Naive thymus-derived CD8-positive, alpha-beta T cell (primary cell): ENCODE measurements around the gene UBE2K. TPM values are rescaled to one million over a fixed set of nuclear protein-coding genes. Genes with fewer than 3 reads are reported as not detected.
"Not testable (repeated sequence)": the region's sequence is repeated elsewhere in the genome, so short reads cannot be mapped to it uniquely, and the experiment has no call there.

Experiments used
- ATAC-seq, 2 donors: fragments of 150-1000 bp; cut with Tn5 transposase in 1 of 2; sonication (Bioruptor Pico), chemical (Tn5 transposase) in 1 of 2; 1 replicate in 1 of 2; 2 replicates in 1 of 2; pipeline ENCODE4 v1.10.0; 2021; ENCODE audit warnings: mild to moderate bottlenecking in 2 of 2, moderate library complexity in 2 of 2
- POLR2A ChIA-PET: fragments of 350-600 bp; sonication (Branson Sonifier 250); formaldehyde crosslinking; loops from one replicate; lab custom pipeline; 2021; ENCODE audit warnings: antibody characterized with exemption; lab: Charles Lee
- DNase-seq, 10 donors: peaks; one replicate each; pipeline versions ENCODE4 v3.0.0 to v3.0.0-alpha.2; 2020 to 2022
- H3K27ac Mint-ChIP-seq, 10 donors: one replicate each; pipeline ENCODE4 v1.8.0; 2020 to 2022; ENCODE audit warnings: mild to moderate bottlenecking in 10 of 10, mixed read lengths in 10 of 10, moderate library complexity in 4 of 10, inconsistent platforms in 1 of 10
- H3K27me3 Mint-ChIP-seq, 5 donors: one replicate each; pipeline ENCODE4 v1.8.0; 2021 to 2022; ENCODE audit warnings: mixed read lengths in 5 of 5
- H3K36me3 Mint-ChIP-seq, 3 donors: one replicate each; pipeline ENCODE4 v1.8.0; 2020 to 2022; ENCODE audit warnings: mixed read lengths in 3 of 3, mild to moderate bottlenecking in 2 of 3, inconsistent platforms in 1 of 3
- H3K4me1 Mint-ChIP-seq, 4 donors: one replicate each; pipeline ENCODE4 v1.8.0; 2021 to 2022; ENCODE audit warnings: mixed read lengths in 4 of 4
- H3K4me3 Mint-ChIP-seq, 10 donors: one replicate each; pipeline ENCODE4 v1.8.0; 2020 to 2022; ENCODE audit warnings: mild to moderate bottlenecking in 10 of 10, mixed read lengths in 10 of 10, moderate library complexity in 6 of 10, inconsistent platforms in 1 of 10
- H3K9me3 Mint-ChIP-seq, 9 donors: one replicate each; pipeline ENCODE4 v1.8.0; 2020 to 2022; ENCODE audit warnings: mixed read lengths in 9 of 9, mild to moderate bottlenecking in 3 of 9, inconsistent platforms in 1 of 9, moderate library complexity in 1 of 9
- polyA plus RNA-seq, 3 donors: library from polyadenylated mRNA; unstranded; fragments of 300-500 nt; fragmentation: Illumina TruSeq; gene quantifications; one replicate each; pipeline ENCODE4 v1.2.3, GENCODE V29; 2021
- total RNA-seq, 8 experiments: library from RNA in 2 of 8; stranded (reverse) in 2 of 8; gene quantifications; one replicate each; pipeline ENCODE4 v1.2.3 and lab custom pipeline; 2021 to 2026

Gene UBE2K
- total and polyA plus RNA-seq, 5 experiments from 2014 or later, result 39.6 to 67.5 (median 59.7) TPM

DNA sequence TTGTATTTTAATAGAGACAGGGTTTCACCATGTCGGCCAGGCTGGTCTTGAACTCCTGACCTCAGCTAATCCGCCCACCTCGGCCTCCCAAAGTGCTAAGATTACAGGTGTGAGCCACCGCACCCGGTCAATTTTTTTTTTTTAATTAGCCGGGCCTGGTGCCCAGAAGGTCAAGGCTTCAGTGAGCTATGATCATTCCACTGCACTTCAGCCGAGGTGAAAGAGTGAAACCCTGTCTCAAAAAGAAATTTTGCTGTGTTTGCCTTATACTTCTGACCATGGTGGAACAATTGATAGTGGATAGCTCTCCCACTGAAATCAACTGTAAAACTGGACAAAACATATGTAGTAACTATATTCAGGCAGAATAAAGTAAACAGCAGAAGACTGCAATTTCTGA, 35.3 kb upstream of the UBE2K start:
- no peaks in the 10 kb centered on the region for H3K9me3 Mint-ChIP-seq
- ATAC-seq (no peak), DNase-seq (no peak)
- H3K27ac Mint-ChIP-seq, result no peak overlapping the region
- POLR2A ChIA-PET, result interaction anchor here (0.6 kb wide), 2 partner anchors 133 to 284 kb away, joined by 3 read pairs; no protein-coding TSS in a partner anchor
- H3K4me3 Mint-ChIP-seq, result no peak overlapping the region
- H3K36me3 Mint-ChIP-seq, result no peaks in the 10 kb centered on the region
- no peaks in the 10 kb centered on the region for H3K27me3 Mint-ChIP-seq
- H3K4me1 Mint-ChIP-seq, result peaks cover 0 to under 1% (median 0%) of the 10 kb centered on the region in 4 donors

DNA sequence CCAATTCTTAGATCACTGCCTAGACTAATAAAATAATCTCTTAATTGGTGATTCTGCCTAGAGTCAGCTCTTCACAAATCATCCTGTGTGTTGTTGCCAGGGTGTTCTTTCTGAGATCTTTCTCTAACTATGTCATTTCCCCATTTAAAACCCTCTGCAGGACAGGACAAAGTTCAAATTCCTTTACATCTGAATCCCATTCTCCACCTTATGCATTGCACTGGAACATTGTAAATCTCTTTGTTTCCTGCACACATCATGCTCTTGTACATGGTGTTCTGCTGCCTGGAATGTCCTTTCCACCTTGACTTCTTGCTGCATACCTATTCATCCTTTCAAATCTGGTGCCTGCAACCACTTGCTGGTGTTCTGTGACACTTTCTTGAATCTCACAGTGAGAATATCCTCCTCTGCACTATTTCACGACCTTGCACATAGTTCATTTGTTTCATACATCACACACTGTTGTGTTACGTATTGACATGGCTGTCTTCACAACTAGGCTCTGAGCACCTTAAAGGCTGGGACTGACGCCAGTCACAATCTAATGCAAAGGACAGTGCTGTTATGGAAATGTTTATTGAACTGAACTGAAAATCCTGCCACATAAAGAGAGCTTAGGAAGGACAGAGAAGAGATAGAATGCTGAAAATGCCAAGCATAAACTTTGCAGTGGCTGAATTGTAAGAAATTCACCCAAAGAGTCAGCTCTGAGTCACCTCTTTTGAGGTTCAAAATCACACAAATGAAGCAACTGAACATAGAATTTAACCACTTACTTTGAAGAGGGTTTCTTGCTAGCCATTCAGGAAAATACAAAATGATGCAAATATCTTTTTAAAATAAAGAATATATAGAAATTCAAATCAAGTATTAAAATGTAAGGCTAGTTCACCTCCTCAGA, 32.9 kb upstream of the UBE2K start:
- Mint-ChIP-seq H3K36me3 (no peaks in the 10 kb centered on the region), H3K4me3 (no peak overlapping the region), H3K9me3 (no peaks in the 10 kb centered on the region), H3K4me1 (no peaks in the 10 kb centered on the region), H3K27me3 (no peaks in the 10 kb centered on the region), H3K27ac (no peak overlapping the region)
- ATAC-seq (no peak), DNase-seq (no peak)
- POLR2A ChIA-PET, result no interaction called here

DNA sequence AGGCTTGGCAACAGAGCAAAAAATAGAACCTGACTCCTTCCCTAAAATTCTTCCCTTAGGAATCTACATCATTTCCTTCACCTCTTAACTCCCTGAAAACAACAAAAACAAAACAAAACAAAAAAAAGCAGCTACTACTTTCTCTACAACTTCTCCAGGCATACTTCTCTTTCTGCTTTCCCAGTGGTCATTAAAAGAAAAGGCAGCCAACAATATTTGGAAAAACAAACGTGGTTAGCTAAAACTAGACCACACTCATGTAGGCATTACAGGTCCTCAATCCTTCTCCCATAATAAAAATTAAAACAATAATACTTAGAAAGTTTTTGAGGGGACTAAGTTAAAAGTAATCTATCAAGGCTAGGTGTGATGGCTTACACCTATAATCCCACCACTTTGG, 30.2 kb upstream of the UBE2K start:
- ATAC-seq, result no peak

DNA sequence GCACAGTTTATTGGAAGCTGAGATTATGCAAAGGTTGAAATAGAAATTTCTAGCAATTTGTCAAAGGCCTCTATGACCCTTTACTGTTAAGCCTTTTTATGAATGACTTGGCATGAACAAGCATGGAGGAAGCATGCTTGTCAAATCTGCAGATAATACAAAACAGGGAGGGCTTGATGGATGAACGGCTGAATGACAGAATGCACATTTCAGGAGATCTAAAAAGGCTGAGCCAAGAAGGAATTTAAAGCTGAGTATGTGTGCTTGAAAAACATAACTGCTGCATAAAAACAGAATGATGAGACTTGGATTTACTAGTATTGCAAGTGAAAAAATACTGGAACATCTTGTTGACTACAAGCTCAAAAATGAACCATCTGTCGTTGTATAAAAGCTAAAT, 29.0 kb upstream of the UBE2K start:
- no peak for ATAC-seq
- POLR2A ChIA-PET, result no interaction called here
- Mint-ChIP-seq H3K27me3 (no peaks in the 10 kb centered on the region), H3K36me3 (no peaks in the 10 kb centered on the region), H3K4me1 (no peaks in the 10 kb centered on the region), H3K9me3 (no peaks in the 10 kb centered on the region), H3K27ac (no peak overlapping the region), H3K4me3 (no peak overlapping the region)
- DNase-seq, result no peak

More for the DNA sequence above, 30.2 kb upstream of the UBE2K start:
- Mint-ChIP-seq H3K27me3 (no peaks in the 10 kb centered on the region), H3K4me1 (no peaks in the 10 kb centered on the region), H3K36me3 (no peaks in the 10 kb centered on the region), H3K4me3 (no peak overlapping the region), H3K27ac (peak overlapping the region in 1 of 10 donors; percentile 66), H3K9me3 (no peaks in the 10 kb centered on the region)
- no peak for DNase-seq
- POLR2A ChIA-PET, result no interaction called here

DNA sequence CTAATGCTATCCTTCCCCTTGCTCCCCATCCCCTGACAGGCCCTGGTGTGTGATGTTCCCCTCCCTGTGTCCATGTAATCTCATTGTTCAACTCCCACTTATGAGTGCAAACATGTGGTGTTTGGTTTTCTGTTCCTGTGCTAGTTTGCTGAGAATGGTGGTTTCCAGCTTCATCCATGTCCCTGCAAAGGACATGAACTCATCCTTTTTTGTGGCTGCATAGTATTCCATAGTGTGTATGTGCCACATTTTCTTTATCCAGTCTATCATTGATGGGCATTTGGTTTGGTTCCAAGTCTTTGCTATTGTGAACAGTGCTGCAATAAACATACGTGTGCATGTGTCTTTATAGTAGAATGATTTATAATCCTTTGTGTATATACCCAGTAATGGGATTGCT, 27.6 kb upstream of the UBE2K start:
- ATAC-seq, H3K4me1 Mint-ChIP-seq, POLR2A ChIA-PET, H3K27me3 Mint-ChIP-seq, H3K9me3 Mint-ChIP-seq, H3K36me3 Mint-ChIP-seq, H3K4me3 Mint-ChIP-seq, DNase-seq, H3K27ac Mint-ChIP-seq: not testable (repeated sequence)

DNA sequence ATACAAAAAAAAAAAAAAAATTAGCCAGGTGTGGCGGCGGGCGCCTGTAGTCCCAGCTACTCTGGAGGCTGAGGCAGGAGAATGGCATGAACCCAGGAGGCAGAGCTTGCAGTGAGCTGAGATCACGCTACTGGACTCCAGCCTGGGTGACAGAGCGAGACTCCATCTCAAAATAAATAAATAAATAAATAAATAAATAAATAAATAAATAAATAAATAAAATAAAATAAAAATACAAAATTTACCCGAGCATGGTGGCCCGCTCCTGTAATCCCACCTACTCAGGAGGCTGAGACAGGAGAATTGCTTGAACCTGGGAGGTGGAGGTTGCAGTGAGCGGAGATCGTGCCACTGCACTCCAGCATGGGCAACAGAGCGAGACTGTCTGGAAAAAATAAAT, 22.3 kb upstream of the UBE2K start:
- H3K36me3 Mint-ChIP-seq, H3K4me1 Mint-ChIP-seq, H3K27me3 Mint-ChIP-seq, H3K4me3 Mint-ChIP-seq, POLR2A ChIA-PET, H3K27ac Mint-ChIP-seq, H3K9me3 Mint-ChIP-seq, DNase-seq, ATAC-seq: not testable (repeated sequence)

DNA sequence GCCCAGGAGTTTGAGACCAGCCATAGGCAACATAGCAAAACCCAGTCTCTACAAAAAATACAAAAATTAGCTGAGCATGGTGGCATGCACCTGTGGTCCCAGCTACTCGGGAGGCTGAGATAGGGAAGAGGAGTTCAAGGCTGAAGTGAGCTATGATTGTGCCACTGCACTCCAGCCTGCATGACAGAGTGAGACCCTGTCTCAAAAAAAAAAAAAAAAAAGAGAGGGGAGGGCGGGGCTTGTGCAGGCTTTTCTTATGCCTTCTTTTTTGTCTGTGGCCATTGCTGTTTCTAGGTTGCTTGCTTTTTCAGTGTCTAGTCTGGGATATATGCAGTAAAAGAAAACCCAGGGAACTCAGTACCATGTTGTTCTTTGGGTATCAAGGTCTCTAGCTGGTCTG, 16.9 kb upstream of the UBE2K start:
- H3K9me3 Mint-ChIP-seq, POLR2A ChIA-PET, H3K4me3 Mint-ChIP-seq, ATAC-seq, DNase-seq, H3K27me3 Mint-ChIP-seq, H3K36me3 Mint-ChIP-seq, H3K27ac Mint-ChIP-seq: not testable (repeated sequence)
- peaks cover 0 to 21% (median under 1%) of the 10 kb centered on the region in 4 donors for H3K4me1 Mint-ChIP-seq

DNA sequence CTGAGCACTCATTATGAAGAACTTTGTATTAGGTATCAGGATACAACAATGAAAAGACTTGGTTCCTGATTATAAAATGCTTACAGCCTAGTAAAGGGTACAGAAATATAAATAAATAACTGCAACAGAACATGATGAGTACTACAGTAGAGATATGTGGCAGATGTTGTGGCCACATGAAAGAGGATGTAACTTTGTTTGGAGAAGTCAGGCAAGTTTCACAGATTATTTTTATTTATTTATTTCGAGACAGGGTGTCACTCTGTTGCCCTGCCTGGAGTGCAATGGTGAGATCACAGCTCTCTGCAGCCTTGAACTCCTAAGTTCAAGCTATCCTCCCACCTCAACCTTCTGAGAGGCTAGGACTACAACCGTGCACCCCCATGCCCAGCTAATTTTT, 15.8 kb upstream of the UBE2K start:
- Mint-ChIP-seq H3K36me3 (no peaks in the 10 kb centered on the region), H3K27me3 (peaks cover 0 to 3% (median 0%) of the 10 kb centered on the region in 5 donors), H3K9me3 (no peaks in the 10 kb centered on the region), H3K27ac (no peak overlapping the region), H3K4me3 (no peak overlapping the region), H3K4me1 (peaks cover 0 to 26% (median under 1%) of the 10 kb centered on the region in 4 donors)
- no peak for ATAC-seq
- DNase-seq, result no peak
- POLR2A ChIA-PET, result no interaction called here

DNA sequence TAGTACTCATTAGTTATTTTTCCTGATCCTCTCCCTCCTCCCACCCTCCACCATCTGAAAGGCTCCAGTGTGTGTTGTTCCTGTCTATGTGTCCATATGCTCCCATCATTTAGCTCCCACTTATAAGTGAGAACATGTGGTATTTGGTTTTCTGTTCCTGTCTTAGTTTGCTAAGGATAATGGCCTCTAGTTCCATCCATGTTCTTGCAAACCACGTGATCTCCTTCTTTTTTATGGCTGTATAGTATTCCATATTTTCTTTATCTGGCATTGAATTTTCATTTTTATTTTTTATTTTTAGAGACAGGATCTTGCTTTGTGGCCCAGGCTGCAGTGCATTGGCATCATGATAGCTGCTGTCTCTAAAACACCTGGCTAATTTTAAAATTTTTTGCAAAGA, 11.9 kb upstream of the UBE2K start:
- DNase-seq, result no peak
- peaks cover 0 to 3% (median 0%) of the 10 kb centered on the region in 5 donors for H3K27me3 Mint-ChIP-seq
- no peak overlapping the region for H3K4me3 Mint-ChIP-seq
- peaks cover 0 to 17% (median 0%) of the 10 kb centered on the region in 4 donors for H3K4me1 Mint-ChIP-seq
- no peak for ATAC-seq
- POLR2A ChIA-PET, result no interaction called here
- H3K9me3 Mint-ChIP-seq, result no peaks in the 10 kb centered on the region
- no peak overlapping the region for H3K27ac Mint-ChIP-seq
- no peaks in the 10 kb centered on the region for H3K36me3 Mint-ChIP-seq

DNA sequence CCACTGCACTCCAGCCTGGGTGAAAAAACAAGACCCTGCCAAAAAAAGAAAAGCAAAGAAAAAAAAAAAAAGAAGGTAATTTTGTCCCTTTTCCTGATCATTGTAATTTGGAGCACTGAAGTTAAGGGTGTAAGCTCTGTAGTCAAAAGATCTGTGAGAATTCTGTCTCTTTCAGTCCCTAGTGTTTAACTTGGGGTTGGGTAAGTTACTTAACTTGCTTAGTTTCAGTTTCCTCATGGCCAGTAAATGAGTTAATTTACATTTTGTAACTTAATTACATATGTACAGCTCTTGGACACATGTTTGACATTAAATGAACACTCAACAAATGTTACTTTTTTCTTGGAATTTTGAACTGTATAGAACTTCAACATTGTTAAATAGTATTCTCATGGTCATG, 10.9 kb upstream of the UBE2K start:
- no peak overlapping the region for H3K4me3 Mint-ChIP-seq
- H3K9me3 Mint-ChIP-seq, result no peaks in the 10 kb centered on the region
- POLR2A ChIA-PET, result no interaction called here

DNA sequence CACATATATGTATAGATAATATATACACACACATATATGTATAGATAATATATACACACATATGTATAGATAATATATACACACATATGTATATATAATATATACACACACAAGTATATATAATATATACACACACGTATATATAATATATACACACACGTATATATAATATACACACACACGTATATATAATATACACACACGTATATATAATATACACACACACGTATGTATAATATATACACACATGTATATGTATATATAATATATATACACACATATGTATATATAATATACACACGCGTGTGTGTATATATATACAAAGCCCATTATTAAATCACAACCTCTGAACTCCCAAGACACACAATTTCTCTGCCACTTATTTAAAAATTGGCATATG, 8.0 kb upstream of the UBE2K start:
- no peaks in the 10 kb centered on the region for H3K36me3 Mint-ChIP-seq
- H3K4me3 Mint-ChIP-seq, result no peak overlapping the region
- H3K9me3 Mint-ChIP-seq, result no peaks in the 10 kb centered on the region
- POLR2A ChIA-PET, result no interaction called here
- peaks cover 0 to 6% (median 0%) of the 10 kb centered on the region in 4 donors for H3K4me1 Mint-ChIP-seq
- ATAC-seq, result no peak
- no peak overlapping the region for H3K27ac Mint-ChIP-seq
- peaks cover 0 to 3% (median 0%) of the 10 kb centered on the region in 5 donors for H3K27me3 Mint-ChIP-seq
- no peak for DNase-seq

More for the DNA sequence above, 10.9 kb upstream of the UBE2K start:
- Mint-ChIP-seq H3K27ac (no peak overlapping the region), H3K36me3 (no peaks in the 10 kb centered on the region), H3K27me3 (peaks cover 0 to 3% (median 0%) of the 10 kb centered on the region in 5 donors), H3K4me1 (peaks cover 0 to 14% (median 0%) of the 10 kb centered on the region in 4 donors)
- ATAC-seq (no peak), DNase-seq (no peak)

DNA sequence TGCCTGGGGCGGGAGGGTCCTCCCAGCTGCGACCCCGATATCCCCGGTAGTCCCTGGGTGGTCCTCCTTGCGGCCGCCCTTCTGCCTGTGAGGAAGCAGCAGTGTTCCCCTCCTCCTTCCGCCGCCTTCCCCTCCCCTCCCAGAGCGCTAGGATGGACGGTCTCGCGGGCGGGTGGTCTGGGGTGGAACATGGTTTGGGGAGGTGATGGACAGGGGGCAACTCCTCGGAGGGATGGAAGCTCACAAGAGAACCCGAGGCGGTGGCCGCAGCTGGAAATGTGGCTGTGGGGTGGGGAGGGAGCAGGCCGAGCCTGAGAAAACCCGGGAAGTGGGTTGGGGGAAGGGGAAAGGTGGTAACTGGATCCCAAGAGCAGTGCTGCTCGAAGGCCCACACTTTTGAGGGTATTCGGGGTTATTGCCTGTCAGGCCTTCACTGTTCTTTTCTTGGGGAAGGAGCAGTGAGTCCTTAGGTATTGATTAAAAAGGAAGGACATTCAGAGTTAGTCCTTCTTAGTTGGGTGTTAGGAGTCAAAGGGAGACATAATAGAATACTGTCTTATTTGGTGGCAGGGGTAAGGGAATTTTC, 581 bp downstream of the UBE2K start:
- Mint-ChIP-seq H3K27ac (peak overlapping the region; percentile 96 to 100 (median 99)), H3K9me3 (no peaks in the 10 kb centered on the region), H3K4me3 (peak overlapping the region; percentile 96 to 100 (median 98)), H3K27me3 (no peaks in the 10 kb centered on the region), H3K36me3 (peaks cover 0 to 11% (median 3%) of the 10 kb centered on the region in 3 donors), H3K4me1 (peaks cover 20 to 59% (median 51%) of the 10 kb centered on the region in 4 donors)
- POLR2A ChIA-PET, result interaction anchor here (0.6 to 3.0 kb wide), 12 partner anchors 9 to 360 kb away, joined by 3 to 18 read pairs (median 5); partner anchors contain the start of genes LIAS, N4BP2, PDS5A and RPL9
- peak; percentile 26 to 33 for ATAC-seq
- peak in 3 of 10 donors; percentile 19 to 38 (median 36) for DNase-seq
